Measurements from ENCODE around the gene COQ4. TPM values are rescaled to one million over a fixed set of nuclear protein-coding genes. Genes with fewer than 3 reads are reported as not detected.

COQ4 gene
- 28.8 and 32.3 TPM in 2 replicates for total RNA-seq

GRCh38 chr9:128322404-128323211 is at the start of gene COQ4, which contains the start of gene TRUB2:
Gene COQ4 (plus strand): TSS chr9:128322839. CDS start chr9:128322859, 20 bp downstream.
Gene TRUB2 (minus strand): TSS chr9:128322447. CDS start chr9:128322408, 39 bp downstream.

GRCh38 chr9:128275198-128276007 is 47.2 kb upstream of the COQ4 start, which contains the start of gene GOLGA2:
Gene GOLGA2 (minus strand): TSS chr9:128276007. CDS start chr9:128275976, 31 bp downstream.

DNA sequence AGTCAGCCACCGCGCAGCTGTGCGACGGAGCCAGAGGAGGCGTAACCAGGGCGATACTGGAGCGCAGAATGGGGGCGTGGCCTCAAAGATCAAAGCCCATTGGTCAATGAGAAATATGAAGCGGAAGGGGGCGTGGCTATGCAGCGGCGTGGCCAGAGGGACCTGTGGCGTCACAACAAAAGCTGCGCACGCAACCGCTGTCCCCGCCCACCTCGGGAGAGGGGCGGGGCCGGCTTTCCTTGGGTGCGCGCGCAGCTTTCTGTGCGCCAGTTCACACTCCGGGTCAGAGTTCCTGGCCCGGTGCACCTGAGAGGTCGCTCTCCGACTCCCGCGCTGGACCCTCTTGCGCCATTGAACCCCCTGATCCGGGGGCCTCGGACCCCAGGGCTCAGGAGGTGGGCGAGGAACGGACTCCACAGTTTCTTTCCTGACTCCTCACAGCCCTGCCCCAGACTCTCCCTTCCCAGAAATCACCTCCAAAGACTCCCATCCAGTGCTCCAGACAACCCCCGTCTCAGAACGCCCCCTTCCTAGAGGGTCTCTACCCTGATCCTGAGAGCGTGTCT is 46.5 kb upstream of the COQ4 start, which contains the start of gene SWI5:
TSS of gene SWI5 (plus strand) at position 269 of the 566 bp plus-strand sequence.

DNA sequence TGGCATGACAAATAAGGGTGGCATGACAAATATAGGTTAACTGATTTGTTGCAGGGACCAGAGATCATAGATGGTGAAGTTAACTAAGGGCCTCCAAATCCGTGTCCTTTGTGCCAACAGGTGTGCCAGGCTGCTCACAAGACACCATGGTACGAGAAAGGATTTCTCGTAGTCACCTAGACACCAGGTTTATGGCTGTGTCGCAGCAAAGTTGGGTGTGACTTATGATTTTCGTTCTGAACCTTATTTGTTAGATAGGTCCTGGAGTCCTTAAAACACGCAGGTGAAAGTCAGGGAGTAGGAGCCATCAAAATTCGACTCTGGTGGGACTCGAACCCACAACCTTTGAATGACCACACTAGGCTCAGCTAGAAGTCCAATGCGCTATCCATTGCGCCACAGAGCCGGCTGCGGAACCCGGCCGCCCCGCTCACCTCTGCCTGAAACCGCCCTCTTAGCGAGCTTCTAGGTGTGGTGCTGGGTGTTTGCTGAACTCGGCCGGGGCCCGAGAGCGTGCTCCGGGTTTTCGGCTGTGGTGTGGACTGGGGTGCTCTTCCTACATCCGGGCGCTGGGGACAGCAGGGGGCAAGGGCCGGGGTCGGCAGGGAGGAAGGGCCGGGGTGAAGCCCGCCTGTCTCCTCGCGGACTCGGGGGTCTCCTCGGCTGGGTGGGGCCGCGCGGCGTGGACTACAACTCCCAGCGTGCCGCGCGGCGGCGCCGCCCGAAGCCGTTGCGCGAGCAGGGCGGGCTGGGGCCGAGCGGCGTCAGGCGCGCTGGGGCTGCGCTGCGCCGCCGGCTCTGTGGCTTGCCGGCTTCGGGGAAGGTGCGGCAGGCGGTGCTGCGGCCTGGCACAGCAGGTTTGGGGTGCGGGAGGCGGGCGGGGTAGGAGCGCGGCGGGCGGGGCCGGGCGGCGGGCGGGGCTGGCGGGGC is 17.4 kb downstream of the COQ4 start, which contains the start of gene SLC27A4:
TSS of gene SLC27A4 (plus strand) at position 767 of the 930 bp plus-strand sequence. CDS start 2,606 bp downstream, outside the sequence.

GRCh38 chr9:128370752-128371629 is 48.4 kb downstream of the COQ4 start, which contains the start of gene URM1:
Gene URM1 (plus strand): TSS chr9:128371374. CDS start chr9:128371381, 7 bp downstream.

Other genes with a start within 250 kb of the COQ4 start
- gene PTGES2, start 195.1 kb upstream of the COQ4 start, total RNA-seq, result 55.7 and 63.9 TPM in 2 replicates
- 0.23 TPM in 1 of 2 replicates, not detected in the other for gene LCN2, start 173.4 kb upstream of the COQ4 start, total RNA-seq
- 251 and 261 TPM in 2 replicates for gene BBLN, start 162.6 kb upstream of the COQ4 start, total RNA-seq
- gene CIZ1, start 131.3 kb upstream of the COQ4 start, total RNA-seq, result 52.7 and 77.5 TPM in 2 replicates
- 14.8 and 15.2 TPM in 2 replicates for gene DNM1, start 119.5 kb upstream of the COQ4 start, total RNA-seq
- gene GOLGA2, start 46.8 kb upstream of the COQ4 start, total RNA-seq, result 95.8 and 97.2 TPM in 2 replicates
- gene SWI5, start 46.6 kb upstream of the COQ4 start, total RNA-seq, result 40.8 and 53.2 TPM in 2 replicates
- 9.7 and 16.6 TPM in 2 replicates for gene TRUB2, start 392 bp upstream of the COQ4 start, total RNA-seq
- gene SLC27A4, start 17.7 kb downstream of the COQ4 start, total RNA-seq, result 11.5 and 20.7 TPM in 2 replicates
- 27.2 and 33.0 TPM in 2 replicates for gene URM1, start 48.5 kb downstream of the COQ4 start, total RNA-seq
- 128 and 233 TPM in 2 replicates for gene CERCAM, start 98.0 kb downstream of the COQ4 start, total RNA-seq
- 19.8 and 20.8 TPM in 2 replicates for gene ODF2, start 133.2 kb downstream of the COQ4 start, total RNA-seq
- 18.6 and 22.9 TPM in 2 replicates for gene GLE1, start 181.9 kb downstream of the COQ4 start, total RNA-seq
- 185 and 358 TPM in 2 replicates for gene SPTAN1, start 229.7 kb downstream of the COQ4 start, total RNA-seq

Measured in pericardium fibroblast (primary cell).